ENCODE results near the gene CD6. TPM values are rescaled to one million over a fixed set of nuclear protein-coding genes. Genes with fewer than 3 reads are reported as not detected.

Gene CD6
- total and polyA plus RNA-seq, 10 of the 15 experiments (the other 5 are each of a cell fraction or from before 2014, with no cell fraction given) = 0.37 to 17.6 (median 6.2) TPM

DNA sequence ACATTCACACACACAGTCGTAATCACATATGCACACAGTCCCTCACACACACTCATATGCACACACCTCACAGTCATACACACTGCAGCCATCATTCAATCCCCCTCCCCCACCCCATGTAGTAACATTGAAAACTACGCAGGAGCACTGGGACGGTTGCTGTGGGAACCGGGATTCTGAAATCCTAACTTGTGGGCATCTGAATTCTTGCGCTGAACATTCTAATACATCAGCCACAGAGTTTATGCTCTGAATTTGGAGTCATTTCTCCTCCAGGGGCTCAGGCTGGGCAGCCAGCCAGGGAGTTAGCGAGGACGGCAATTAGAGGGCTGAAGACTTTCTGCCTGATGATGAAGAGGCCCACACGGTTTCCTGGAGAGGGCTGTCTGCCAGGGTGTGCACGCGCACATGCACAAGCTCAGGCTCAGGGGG is 32.7 kb downstream of the CD6 start (continued):
- TF ChIP-seq MTA3 (IDR thresholded peaks at IDR 0.05; ENCODE audit: borderline replicate concordance, low read length) (no peak), LARP7 (IDR thresholded peaks at IDR 0.05) (no peak), GABPA (IDR thresholded peaks at IDR 0.05; ENCODE audit: low read depth) (no peak), BHLHE40 (IDR thresholded peaks at IDR 0.05; ENCODE audit: borderline replicate concordance in 1 of 2, low read depth in 2 of 2, low read length in 1 of 2) (no peak), CBX3 (IDR thresholded peaks at IDR 0.05; ENCODE audit: borderline replicate concordance, low read depth) (no peak)

DNA sequence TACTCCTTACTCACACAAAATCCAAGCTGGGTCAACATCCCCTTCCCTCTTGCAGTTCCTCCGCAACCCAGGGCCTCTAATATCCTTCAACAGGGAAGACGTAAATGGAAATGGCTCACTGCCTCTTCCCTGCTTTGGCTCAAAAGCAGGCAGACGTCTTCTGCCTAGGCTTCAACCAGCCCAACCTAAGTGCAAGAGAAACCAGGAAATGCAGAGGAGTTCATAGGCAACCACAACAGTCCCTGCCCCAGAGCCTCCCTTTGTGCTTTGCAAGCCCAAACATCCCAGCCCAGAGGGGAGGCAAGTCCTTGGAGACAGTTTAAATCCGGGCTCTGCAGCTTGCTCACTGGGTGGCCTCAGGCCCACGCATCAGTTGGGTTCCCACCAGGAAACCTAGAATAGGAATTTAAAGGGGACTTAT is 33.3 kb downstream of the CD6 start:
- in situ Hi-C loops (cut with MboI) (no loop called here), intact Hi-C loops (cut with micrococcal nuclease; ENCODE audit: unreplicated experiment) (no loop called here)
- ChIA-PET POLR2A (no interaction called here), RAD21 (ENCODE audit: unreplicated experiment) (no interaction called here), CTCF (no interaction called here), SMC1A (ENCODE audit: uncharacterized antibody, unreplicated experiment) (interaction anchor here (0.7 to 1.5 kb wide), 2 partner anchors 47 to 65 kb away, joined by 3 to 4 read pairs; no protein-coding TSS in a partner anchor)
- no peaks in the 10 kb centered on the region for H3K27me3 ChIP-seq (replicated peaks in 1 of 2; ENCODE audit: control insufficient read depth in 2 of 2, insufficient read depth in 2 of 2, low read length in 1 of 2)
- DNase-seq (ENCODE audit: low read depth, low spot score) (no peak), ATAC-seq (peak; percentile 46), FAIRE-seq (peak; percentile 76)
- H3K4me1 ChIP-seq (ENCODE audit: control insufficient read depth, insufficient read depth, low read length) = peaks cover 21% of the 10 kb centered on the region
- H3K4me3 ChIP-seq = no peak overlapping the region
- H3K4me2 ChIP-seq (ENCODE audit: control insufficient read depth, insufficient read depth) = no peak overlapping the region
- H3K36me3 ChIP-seq (ENCODE audit: control insufficient read depth in 2 of 2, insufficient read depth in 2 of 2, low read length in 1 of 2) = no peaks in the 10 kb centered on the region
- TF ChIP-seq CBX5 (IDR thresholded peaks at IDR 0.05; ENCODE audit: low read depth) (no peak), RUNX3 (IDR thresholded peaks at IDR 0.05; ENCODE audit: low read length) (peak; percentile 46), BACH1 (IDR thresholded peaks at IDR 0.05; ENCODE audit: borderline replicate concordance) (no peak)
- TF ChIP-seq, protein P1, sequence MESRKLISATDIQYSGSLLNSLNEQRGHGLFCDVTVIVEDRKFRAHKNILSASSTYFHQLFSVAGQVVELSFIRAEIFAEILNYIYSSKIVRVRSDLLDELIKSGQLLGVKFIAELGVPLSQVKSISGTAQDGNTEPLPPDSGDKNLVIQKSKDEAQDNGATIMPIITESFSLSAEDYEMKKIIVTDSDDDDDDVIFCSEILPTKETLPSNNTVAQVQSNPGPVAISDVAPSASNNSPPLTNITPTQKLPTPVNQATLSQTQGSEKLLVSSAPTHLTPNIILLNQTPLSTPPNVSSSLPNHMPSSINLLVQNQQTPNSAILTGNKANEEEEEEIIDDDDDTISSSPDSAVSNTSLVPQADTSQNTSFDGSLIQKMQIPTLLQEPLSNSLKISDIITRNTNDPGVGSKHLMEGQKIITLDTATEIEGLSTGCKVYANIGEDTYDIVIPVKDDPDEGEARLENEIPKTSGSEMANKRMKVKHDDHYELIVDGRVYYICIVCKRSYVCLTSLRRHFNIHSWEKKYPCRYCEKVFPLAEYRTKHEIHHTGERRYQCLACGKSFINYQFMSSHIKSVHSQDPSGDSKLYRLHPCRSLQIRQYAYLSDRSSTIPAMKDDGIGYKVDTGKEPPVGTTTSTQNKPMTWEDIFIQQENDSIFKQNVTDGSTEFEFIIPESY (IDR thresholded peaks at IDR 0.05) = no peak
- H3K9me3 ChIP-seq (replicated peaks; ENCODE audit: control insufficient read depth, insufficient read depth, low read length) = no peaks in the 10 kb centered on the region
- H2AFZ ChIP-seq (ENCODE audit: control insufficient read depth, low read depth, low read length) = no peak overlapping the region; the same call in 1 of the 2 replicates
- no TSS peak for BruUV-seq (replicated peaks)
- no peak overlapping the region for H3K27ac ChIP-seq (ENCODE audit: control insufficient read depth, insufficient read depth)
- 45% methylated on average over 5 of the region's 5 CpGs for WGBS (ENCODE audit: insufficient coverage, insufficient replicate concordance, low lambda C conversion rate, missing lambda C conversion rate)
- no peaks in the 10 kb centered on the region for H3K79me2 ChIP-seq (ENCODE audit: control insufficient read depth, insufficient read depth, low read length)
- H4K20me1 ChIP-seq (ENCODE audit: control insufficient read depth, insufficient read depth) = no peaks in the 10 kb centered on the region
- no peak overlapping the region for H3K9ac ChIP-seq (ENCODE audit: control insufficient read depth, insufficient read depth, low read length)
